Liver (tissue), 3 donors: Measurements from ENCODE around the gene RASSF8.

ENCODE experiments used
- ATF3 ChIP-seq: IDR thresholded peaks from 2 replicates; pipeline ENCODE4 v1.6.1; 2016; ENCODE audit warnings: antibody characterized with exemption
- FOXA2 ChIP-seq: IDR thresholded peaks from 2 replicates; pipeline ENCODE4 v1.6.1; 2016; ENCODE audit warnings: antibody characterized with exemption
- JUND ChIP-seq, 2 donors: IDR thresholded peaks; 2 replicates each; pipeline ENCODE4 v1.6.1; 2016; ENCODE audit warnings: antibody characterized with exemption in 2 of 2
- REST ChIP-seq: IDR thresholded peaks from 2 replicates; pipeline ENCODE4 v1.6.1; 2016; ENCODE audit warnings: antibody characterized with exemption, mild to moderate bottlenecking
- YY1 ChIP-seq: IDR thresholded peaks from 2 replicates; pipeline ENCODE4 v1.6.1; 2016; ENCODE audit warnings: antibody characterized with exemption, mild to moderate bottlenecking
- TF ChIP-seq, protein P1 (sequence below): fragments of 150-350 bp; IDR thresholded peaks from 2 replicates; pipeline ENCODE4 v1.5.1; 2017; ENCODE audit warnings: improper control_type of control experiment, low read depth, low read length; ENCODE audit not compliant: missing input control
- TF ChIP-seq, protein P2 (sequence below): IDR thresholded peaks from 2 replicates; pipeline ENCODE4 v1.6.1; 2016; ENCODE audit warnings: antibody characterized with exemption
- donor health status: healthy.
- donor health status: healthy.

DNA sequence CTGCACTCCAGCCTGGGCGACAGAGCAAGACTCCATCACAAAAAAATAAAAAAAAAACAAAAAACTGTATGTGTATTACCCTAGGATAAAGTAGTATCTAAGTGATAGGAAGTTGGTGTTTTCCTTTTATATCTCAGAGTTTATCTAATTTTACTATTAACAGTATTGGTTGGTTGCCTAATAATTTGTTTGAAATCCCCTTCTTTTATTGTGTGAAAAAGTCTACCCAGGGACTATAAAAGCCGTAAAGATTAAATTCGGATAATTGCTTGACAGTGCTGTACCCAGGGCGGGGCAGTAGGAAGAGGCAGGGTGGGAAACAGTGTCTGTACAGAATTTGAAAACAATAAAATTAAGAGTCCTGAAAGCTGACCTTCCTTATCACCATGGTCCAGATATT, 78.4 kb downstream of the RASSF8 start:
- TF ChIP-seq, protein P1, sequence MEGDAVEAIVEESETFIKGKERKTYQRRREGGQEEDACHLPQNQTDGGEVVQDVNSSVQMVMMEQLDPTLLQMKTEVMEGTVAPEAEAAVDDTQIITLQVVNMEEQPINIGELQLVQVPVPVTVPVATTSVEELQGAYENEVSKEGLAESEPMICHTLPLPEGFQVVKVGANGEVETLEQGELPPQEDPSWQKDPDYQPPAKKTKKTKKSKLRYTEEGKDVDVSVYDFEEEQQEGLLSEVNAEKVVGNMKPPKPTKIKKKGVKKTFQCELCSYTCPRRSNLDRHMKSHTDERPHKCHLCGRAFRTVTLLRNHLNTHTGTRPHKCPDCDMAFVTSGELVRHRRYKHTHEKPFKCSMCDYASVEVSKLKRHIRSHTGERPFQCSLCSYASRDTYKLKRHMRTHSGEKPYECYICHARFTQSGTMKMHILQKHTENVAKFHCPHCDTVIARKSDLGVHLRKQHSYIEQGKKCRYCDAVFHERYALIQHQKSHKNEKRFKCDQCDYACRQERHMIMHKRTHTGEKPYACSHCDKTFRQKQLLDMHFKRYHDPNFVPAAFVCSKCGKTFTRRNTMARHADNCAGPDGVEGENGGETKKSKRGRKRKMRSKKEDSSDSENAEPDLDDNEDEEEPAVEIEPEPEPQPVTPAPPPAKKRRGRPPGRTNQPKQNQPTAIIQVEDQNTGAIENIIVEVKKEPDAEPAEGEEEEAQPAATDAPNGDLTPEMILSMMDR, result no peak
- TF ChIP-seq ATF3, result no peak
- TF ChIP-seq JUND (IDR thresholded peaks at IDR 0.05), result no peak
- no peak for TF ChIP-seq YY1
- TF ChIP-seq FOXA2, result no peak
- TF ChIP-seq REST, result no peak
- TF ChIP-seq, protein P2, sequence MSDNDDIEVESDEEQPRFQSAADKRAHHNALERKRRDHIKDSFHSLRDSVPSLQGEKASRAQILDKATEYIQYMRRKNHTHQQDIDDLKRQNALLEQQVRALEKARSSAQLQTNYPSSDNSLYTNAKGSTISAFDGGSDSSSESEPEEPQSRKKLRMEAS, result no peak
